IPS-NIHi7 (cell line): ENCODE data around the gene UBALD2.
"Not testable (repeated sequence)": the region's sequence is repeated elsewhere in the genome, so short reads cannot be mapped to it uniquely, and the experiment has no call there.

Source experiments
- DNase-seq: peaks from one replicate; pipeline ENCODE4 v3.0.0; 2012; ENCODE audit warnings: mixed read lengths; ENCODE audit errors: extremely low spot score

The UBALD2 gene

DNA sequence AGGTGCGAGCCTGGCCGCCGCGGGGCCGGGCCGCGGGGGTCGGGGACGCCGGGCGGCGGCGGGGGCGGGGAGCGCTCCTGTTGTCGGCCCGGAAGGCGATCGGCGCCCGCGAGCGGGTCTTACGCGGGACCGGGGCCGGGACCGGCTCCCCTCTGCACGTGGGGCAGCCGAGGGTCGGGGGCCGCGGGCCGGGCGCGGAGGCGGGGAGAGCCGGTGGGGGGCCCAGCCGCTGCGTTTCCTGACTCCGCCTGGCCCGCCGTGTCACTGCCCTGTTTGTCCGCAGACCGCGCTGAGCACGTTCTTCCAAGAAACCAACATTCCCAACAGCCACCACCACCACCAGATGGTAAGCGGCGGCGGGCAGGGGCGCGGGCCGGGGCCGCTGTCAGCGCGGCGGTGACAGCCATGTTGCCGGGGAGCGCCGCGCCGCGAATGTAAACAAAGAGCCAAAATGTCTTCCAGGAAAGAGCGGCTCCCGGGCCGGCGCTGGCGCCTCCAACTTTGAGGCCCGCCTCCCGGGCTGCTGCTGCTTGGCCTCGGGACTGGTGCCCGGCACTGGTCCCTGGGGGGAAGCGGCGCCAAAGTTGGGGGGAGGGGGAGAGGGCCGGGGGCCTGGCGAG is 586 bp downstream of the UBALD2 start:
- no peak for DNase-seq

GRCh38 chr17:76266244-76266938 is 1.2 kb downstream of the UBALD2 start:
- DNase-seq: no peak

- DNase-seq: no peak
Observed at GRCh38 chr17:76267051-76267576, 2.0 kb downstream of the UBALD2 start.

DNA sequence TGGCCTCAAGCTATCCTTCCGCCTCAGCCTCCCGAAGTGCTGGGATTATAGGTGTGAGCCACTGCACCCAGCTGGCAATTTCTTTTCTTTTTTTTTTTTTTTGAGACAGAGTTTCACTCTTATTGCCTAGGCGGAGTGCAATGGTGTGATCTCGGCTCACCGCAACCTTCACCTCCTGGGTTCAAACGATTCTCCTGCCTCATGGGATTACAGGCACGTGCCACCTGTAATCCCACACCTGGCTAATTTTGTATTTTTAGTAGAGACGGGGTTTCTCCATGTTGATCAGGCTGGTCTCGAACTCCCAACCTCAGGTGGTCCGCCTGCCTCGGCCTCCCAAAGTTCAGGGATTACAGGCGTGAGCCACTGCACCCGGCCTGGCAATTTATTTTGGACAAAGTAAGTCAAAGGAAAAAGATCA is 2.4 kb downstream of the UBALD2 start:
- DNase-seq: not testable (repeated sequence)

- DNase-seq: no peak
Observed at GRCh38 chr17:76268015-76268749, 3.0 kb downstream of the UBALD2 start.

DNA sequence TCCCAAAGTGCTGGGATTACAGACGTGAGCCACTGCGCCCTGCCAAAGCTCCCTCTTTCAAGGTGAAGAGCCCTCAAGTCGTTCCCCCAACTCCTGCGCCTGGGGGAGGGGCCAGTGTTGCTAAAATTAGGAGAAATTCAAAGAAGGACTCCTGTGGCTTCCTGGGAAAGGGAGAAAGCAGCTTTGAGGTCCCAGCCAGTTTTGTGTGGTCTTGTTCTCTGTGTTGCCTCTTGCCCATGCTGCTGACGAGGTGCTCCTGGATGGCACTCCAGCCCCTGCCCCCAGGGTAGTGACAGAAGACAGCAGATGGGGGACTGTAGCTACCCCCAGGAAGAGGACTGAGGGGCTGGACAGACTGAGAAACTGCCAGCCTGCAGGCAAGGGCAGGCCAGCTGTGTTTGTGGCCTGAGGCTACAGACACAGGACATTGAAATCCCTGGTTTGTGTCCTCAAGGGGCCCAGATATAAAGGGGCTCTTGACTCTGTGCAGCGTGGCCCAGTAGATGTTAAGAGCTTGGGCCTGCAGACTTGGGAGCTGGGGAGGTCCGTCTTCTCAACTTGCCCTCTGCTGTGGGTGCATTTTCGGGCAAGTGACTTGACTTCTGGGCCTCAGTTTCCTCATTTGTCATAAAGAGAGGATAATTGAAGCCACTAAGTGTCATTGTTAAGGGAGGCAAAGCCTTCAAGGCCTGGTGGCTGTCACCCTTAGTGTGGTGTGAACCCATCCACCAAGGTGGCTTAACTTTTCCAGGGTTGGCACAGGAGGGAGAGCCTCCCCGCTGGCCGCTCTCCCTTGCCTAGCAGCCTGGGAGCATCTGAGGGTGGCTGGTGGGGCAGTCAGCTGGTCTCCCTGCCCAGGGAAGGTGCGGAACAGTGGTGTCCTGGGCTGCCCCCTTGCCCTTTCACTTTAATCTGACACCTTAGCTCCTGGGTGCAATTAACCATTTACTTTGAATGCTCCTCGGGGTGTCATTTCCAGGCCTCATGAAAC is 4.1 kb downstream of the UBALD2 start:
- DNase-seq: no peak

DNA sequence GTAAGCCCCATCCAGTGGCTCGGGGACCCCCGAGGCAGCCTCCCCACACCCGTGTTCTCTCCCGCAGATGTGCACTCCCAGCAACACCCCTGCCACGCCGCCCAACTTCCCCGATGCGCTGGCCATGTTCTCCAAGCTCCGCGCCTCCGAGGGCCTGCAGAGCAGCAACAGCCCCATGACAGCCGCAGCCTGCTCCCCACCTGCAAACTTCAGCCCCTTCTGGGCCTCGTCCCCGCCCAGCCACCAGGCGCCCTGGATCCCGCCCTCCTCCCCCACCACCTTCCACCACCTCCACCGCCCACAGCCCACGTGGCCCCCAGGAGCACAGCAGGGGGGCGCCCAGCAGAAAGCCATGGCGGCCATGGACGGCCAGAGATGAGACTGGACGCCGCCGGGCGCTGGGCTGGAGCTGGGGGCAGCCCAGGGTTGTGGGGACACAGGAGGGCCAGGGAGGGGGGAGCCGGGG is 5.0 kb downstream of the UBALD2 start:
- DNase-seq: no peak

GRCh38 chr17:76270770-76271668 is 5.9 kb downstream of the UBALD2 start:
- DNase-seq: no peak

DNA sequence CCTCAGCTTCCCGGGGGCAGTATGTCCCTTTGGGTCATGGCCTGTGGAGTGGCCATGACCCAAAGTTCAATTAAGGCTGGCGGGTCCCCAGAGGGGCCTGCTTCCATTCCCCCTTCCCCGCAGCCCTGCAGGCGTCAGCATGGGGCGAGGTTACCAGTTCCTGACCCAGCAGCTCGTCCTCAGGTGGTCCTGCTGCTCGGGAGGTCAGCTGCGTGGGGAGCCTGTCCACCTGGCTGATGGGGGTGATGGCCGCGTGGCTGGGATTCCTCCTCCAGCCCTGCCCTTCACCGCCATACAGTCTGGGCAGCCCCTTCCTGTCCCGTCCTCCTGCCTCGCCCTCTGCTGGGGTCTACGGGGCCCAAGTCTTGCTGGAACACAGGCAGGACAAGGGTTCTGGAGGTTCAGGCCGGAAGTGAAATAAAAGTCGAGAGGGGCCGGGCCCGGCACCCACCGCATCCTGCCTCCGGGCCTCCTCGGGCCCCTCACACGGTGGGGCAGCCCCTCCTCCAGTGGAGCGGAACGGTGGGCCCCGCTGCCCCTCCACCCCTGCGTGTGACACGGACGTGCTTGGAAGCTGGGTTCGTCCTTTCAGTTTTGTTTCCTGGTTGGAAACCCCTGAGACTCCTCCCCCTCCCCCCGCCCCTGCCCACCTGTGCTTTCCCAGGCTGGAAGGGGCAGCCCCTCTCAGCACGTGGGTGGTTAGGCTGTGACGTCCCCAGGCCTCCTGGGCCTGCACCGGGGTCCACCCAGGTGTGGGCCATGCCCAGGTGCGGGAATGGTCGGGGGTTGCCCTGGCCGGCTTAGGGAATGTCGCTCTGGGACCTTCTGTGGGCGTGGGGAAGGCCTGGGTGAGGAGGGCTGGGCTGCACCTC is 6.8 kb downstream of the UBALD2 start:
- no peak for DNase-seq

DNA sequence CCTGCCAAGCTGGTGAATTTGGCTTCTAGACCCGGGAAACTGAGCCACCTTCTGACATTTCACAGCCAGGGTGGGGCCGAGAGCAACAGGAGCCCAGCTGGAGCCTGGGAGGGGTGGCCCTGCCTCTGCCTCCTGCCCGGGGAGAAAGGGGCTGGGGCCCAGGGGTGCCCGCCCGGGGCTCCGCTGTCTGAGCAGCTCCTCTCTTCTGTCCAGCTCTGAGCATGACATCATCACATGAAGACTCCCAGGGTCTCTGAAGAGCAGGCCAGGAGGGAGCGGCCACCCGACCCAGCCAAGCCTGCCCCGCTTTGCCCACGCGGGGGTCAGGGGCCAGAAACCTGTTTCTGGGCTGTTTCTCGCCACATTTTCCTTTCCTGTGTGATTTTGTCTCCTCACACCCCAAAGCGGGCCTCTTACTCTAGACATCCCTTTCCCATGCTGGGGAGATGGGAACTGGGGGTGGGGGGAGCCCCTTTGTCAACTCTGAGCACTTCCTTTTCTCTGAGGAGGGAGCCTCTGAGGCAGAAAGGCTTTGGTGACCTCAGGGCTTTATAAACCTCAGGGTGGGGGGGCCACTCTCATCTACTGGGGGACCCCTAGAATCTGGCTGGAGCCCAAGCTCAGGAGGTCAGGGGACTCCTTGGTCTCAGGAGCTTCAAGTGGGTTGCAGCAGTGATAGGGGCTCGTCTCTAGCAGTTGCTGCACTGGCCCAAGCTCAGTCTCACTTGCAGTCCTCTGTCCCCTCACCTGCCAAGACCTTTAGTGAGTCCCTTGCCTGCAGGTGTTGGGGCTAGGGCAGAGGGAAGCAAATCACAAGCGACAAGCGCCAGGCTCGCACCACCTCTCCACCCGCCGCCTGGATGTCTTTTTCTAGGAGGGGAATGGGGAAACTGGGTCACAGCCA is 7.6 kb downstream of the UBALD2 start:
- DNase-seq: no peak

DNA sequence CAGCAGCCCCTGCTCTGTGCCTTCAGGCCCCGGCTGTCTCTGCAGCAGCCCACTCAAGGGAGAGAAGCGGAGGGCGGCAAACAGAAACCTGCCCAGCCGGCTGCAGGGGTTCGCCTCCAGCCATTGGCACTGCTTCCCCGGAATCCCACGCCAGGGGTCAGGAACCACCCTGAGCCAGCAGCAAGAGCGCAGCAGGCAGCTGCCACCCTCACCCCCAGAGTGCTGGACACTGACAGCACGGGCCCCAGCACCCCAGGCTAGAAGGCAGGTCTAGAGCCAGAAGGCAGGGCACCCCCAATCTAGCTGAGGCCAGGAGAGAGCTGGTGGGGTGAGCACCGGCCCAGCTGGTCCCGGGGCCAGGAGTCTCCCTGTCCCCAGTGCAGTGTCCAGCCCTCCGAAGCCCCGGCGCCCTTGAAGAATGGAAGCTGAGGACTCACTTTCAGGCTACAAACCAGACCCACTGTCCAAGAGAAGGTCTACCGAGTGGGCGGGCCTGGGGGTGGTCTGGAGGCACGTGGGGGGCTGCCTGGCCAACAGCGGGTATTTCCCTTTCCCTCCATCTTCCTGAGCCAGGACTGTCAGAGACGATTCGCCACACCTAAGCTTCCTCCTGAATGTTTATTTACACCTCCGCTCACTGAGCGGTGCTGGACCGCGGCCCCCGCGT is 8.4 kb downstream of the UBALD2 start:
- no peak for DNase-seq

DNA sequence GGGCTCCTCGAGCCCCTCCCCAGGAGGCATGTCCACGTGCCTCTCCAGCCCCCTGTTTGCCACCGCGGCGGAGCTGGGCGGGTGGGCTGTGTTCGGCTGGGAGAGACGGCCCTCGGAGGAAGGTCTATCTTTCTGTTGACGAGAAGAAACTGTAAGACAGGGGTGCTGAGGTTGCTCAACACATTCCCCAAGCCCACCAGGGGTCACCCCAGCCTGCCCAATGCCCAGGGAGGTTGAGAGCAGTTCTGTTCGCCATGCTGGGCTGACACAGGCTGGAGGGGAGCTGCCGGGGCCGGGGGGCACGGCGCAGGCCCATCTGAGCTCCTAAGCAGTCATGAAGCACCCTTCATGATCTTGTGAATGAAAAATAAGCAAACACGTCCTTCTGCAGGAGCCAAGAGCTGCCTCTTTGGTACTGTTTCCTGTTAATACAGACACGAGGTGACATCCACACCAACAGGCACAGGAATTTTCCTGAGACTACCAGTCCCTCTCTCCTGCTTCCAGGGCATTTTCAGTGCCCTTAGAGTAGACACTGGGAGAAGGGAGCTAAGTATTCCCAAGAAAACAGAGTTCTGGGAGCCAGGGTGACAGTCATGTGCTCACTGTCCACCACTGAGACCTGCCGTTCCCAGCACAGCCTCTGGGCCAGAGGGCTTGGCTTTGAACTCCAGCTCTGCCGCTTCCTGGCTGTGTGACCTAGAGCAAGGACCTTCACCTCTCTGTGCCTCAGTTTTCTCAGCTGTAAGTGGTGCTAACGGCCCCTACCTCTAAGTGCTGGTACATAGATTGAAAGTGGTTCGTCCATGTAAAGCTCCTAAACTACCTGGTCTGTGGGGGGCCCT is 9.2 kb downstream of the UBALD2 start:
- no peak for DNase-seq

DNA sequence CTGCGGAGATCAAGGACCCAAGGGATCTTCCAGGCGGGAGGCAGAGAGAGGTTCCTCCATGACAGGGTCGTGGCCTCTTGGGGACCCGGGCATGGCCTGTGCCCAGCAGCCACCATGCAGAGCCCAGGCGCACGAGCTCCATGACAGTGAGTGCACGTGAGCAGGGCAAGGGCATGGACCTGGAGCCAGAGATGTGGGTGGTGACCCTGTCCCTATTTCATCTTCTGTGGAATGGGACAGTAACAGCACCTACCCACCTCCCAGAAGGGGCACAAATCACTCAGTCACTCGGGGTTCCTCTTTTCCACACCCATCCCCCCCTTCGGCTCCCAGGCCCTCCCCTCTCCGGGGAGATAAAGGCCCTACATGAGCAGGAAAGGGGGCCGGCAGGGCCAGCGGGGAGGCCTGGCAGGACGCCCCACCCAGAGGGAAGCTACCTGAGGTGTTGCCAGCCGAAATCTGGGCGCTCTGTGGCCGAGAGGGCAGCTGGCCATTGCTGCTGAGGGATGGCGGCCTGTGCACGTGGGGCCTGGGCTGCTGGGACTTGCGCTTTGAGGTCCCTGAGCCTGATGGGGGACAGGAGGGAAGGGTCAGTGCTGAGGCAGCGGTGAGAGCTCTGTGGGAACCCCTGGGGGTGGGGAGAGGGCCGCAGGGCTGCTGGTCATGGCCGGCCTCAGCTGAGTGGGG is 10.4 kb downstream of the UBALD2 start:
- DNase-seq: no peak

- DNase-seq: no peak
Observed at GRCh38 chr17:76276069-76276431, 10.9 kb downstream of the UBALD2 start.

- DNase-seq: no peak
Observed at GRCh38 chr17:76276461-76277299, 11.5 kb downstream of the UBALD2 start.
